ENCODE results near the gene BLNK.

- TF ChIP-seq, protein P1, sequence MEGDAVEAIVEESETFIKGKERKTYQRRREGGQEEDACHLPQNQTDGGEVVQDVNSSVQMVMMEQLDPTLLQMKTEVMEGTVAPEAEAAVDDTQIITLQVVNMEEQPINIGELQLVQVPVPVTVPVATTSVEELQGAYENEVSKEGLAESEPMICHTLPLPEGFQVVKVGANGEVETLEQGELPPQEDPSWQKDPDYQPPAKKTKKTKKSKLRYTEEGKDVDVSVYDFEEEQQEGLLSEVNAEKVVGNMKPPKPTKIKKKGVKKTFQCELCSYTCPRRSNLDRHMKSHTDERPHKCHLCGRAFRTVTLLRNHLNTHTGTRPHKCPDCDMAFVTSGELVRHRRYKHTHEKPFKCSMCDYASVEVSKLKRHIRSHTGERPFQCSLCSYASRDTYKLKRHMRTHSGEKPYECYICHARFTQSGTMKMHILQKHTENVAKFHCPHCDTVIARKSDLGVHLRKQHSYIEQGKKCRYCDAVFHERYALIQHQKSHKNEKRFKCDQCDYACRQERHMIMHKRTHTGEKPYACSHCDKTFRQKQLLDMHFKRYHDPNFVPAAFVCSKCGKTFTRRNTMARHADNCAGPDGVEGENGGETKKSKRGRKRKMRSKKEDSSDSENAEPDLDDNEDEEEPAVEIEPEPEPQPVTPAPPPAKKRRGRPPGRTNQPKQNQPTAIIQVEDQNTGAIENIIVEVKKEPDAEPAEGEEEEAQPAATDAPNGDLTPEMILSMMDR (IDR thresholded peaks at IDR 0.05), result no peak
- no peak for TF ChIP-seq EZH2 (IDR thresholded peaks at IDR 0.05; ENCODE audit: borderline replicate concordance, insufficient read depth, low read depth, low read length, poor library complexity, severe bottlenecking)
Measured at GRCh38 chr10:96212911-96213310, 58.5 kb downstream of the BLNK start.

Measured in B cell (primary cell).